Nasal cavity respiratory epithelium epithelial cell of viscerocranial mucosa (primary cell): ENCODE data around the gene SETD6. TPM values are rescaled to one million over a fixed set of nuclear protein-coding genes. Genes with fewer than 3 reads are reported as not detected.

Experiments
- total RNA-seq: library from RNA; depleted of rRNA; stranded (reverse); fragments of >200 nt; gene quantifications from 2 replicates; pipeline ENCODE4 v1.2.3, GENCODE V29; 2014

SETD6 gene
- total RNA-seq: 15.0 and 19.9 TPM in 2 replicates

GRCh38 chr16:58515125-58515870 lies at the start of gene SETD6:
TSS of gene SETD6 (plus strand) at chr16:58515517. CDS start at chr16:58515538, 21 bp downstream.

GRCh38 chr16:58499615-58500351 lies 15.5 kb upstream of the SETD6 start, which contains the start of gene NDRG4:
TSS of gene NDRG4 (plus strand) at chr16:58500143. CDS start at chr16:58500249, 106 bp downstream.

Other genes starting within 250 kb of the SETD6 start
- not detected in 2 replicates for gene PRSS54, start 220.5 kb upstream of the SETD6 start, total RNA-seq
- 1.7 and 3.6 TPM in 2 replicates for gene GINS3, start 123.0 kb upstream of the SETD6 start, total RNA-seq
- gene NDRG4, start 15.4 kb upstream of the SETD6 start, total RNA-seq: 8.5 and 12.1 TPM in 2 replicates
- 224 and 273 TPM in 2 replicates for gene CNOT1, start 114.3 kb downstream of the SETD6 start, total RNA-seq
- gene SLC38A7, start 169.3 kb downstream of the SETD6 start, total RNA-seq: 22.9 and 47.7 TPM in 2 replicates
- 52.3 and 92.7 TPM in 2 replicates for gene GOT2, start 218.8 kb downstream of the SETD6 start, total RNA-seq